ENCODE data around the gene ACY1. TPM values are rescaled to one million over a fixed set of nuclear protein-coding genes. Genes with fewer than 3 reads are reported as not detected.

The ACY1 gene
- total RNA-seq, 2 donors from 2014 or later: 31.1 to 40.2 TPM

DNA sequence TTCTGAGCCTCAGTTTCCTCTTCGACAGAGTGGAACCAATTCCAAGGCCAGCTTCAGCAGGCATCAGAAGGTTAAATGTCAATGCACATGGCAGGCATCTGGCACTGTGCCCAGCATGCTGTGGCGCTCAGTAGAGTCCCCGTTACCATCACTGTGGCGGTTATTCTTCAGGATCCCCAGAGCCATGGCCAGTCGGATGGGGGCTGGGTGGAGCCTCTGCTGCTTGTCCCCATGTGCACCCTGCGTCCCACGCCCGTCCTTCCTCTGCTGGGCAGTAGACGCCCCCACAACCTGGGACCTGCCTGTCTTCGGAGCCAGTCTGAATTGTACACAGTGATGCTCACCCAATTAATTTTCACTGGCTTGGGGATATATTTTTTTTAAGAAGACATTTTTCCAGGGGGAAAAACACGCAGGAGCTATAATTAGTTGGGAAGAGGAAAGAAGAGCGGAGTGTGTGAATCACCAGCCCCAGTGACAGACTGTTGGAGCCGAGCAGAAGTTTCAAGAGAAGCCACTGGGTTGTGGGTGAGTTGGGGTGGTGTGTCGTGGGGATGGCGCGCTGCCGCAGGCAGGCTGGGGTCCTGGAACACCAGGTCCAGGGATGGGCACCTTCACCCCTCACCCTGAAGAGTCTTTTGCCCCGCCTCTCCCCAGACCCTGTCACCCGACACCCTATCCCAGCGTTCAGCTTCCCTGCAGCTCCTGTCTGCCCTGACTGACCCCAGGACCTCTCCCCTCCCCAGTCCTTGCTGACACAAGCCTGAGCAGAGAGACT lies 39.2 kb downstream of the ACY1 start:
- ATAC-seq (no peak), DNase-seq (no peak)
- H3K9me3 ChIP-seq: no peaks in the 10 kb centered on the region
- H3K4me1 ChIP-seq: no peaks in the 10 kb centered on the region
- 67 to 77% methylated on average over 15 to 20 of the region's 20 CpGs for WGBS, 2 donors
- no peaks in the 10 kb centered on the region for H3K27me3 ChIP-seq
- no peak for TF ChIP-seq POLR2A (IDR thresholded peaks at IDR 0.05)
- TF ChIP-seq, protein P1, sequence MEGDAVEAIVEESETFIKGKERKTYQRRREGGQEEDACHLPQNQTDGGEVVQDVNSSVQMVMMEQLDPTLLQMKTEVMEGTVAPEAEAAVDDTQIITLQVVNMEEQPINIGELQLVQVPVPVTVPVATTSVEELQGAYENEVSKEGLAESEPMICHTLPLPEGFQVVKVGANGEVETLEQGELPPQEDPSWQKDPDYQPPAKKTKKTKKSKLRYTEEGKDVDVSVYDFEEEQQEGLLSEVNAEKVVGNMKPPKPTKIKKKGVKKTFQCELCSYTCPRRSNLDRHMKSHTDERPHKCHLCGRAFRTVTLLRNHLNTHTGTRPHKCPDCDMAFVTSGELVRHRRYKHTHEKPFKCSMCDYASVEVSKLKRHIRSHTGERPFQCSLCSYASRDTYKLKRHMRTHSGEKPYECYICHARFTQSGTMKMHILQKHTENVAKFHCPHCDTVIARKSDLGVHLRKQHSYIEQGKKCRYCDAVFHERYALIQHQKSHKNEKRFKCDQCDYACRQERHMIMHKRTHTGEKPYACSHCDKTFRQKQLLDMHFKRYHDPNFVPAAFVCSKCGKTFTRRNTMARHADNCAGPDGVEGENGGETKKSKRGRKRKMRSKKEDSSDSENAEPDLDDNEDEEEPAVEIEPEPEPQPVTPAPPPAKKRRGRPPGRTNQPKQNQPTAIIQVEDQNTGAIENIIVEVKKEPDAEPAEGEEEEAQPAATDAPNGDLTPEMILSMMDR (IDR thresholded peaks at IDR 0.05): no peak
- no peak overlapping the region for H3K4me3 ChIP-seq
- no peak overlapping the region for H3K27ac ChIP-seq
- intact Hi-C loops (cut with DNase I): no loop called here
- no peaks in the 10 kb centered on the region for H3K36me3 ChIP-seq (replicated peaks in 1 of 2; ENCODE audit: insufficient read depth in 1 of 2, low read depth in 2 of 2)

DNA sequence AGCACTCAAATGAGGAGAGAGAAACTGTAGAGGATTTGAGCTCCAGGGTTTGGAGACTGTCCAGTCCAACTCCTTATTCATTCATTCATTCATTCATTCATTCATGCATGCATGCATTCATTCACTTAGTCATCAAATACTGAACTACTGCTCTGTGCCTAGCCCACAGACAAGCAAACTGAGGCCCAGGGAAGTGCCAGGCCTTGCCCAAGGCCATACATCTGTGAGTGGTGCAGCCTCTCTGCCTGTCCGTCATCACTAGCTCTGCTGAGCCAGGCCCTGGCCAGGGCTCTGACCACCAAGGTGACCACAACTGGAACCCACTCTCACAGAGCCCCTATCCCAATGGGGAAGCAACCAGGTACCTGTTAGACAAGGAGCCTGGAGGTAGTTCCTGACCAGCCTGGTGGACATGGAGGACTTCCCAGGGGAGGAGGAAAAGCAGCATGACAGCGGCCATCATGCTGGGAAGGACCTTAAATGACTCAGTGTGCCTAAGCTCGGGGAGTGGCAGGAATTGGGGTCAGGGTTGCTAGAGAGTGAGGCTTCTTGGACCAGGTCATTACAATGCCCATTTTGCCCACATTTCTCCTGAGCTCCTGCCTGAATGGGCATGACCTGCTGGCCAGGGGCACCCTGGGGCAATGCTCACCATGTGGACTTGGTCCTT lies 39.9 kb downstream of the ACY1 start:
- ATAC-seq (no peak), DNase-seq (no peak)
- Histone ChIP-seq H3K27me3 (no peaks in the 10 kb centered on the region), H3K27ac (no peak overlapping the region), H3K9me3 (no peaks in the 10 kb centered on the region), H3K4me3 (no peak overlapping the region), H3K36me3 (replicated peaks in 1 of 2; ENCODE audit: insufficient read depth in 1 of 2, low read depth in 2 of 2) (no peaks in the 10 kb centered on the region), H3K4me1 (no peaks in the 10 kb centered on the region)
- 92% methylated on average over 3 of the region's 3 CpGs; no CpG with 5 or more reads in 1 of the 2 donors for WGBS, 2 donors
- TF ChIP-seq, protein P1 (IDR thresholded peaks at IDR 0.05): no peak
- no peak for TF ChIP-seq POLR2A (IDR thresholded peaks at IDR 0.05)
- intact Hi-C loops (cut with DNase I): no loop called here

DNA sequence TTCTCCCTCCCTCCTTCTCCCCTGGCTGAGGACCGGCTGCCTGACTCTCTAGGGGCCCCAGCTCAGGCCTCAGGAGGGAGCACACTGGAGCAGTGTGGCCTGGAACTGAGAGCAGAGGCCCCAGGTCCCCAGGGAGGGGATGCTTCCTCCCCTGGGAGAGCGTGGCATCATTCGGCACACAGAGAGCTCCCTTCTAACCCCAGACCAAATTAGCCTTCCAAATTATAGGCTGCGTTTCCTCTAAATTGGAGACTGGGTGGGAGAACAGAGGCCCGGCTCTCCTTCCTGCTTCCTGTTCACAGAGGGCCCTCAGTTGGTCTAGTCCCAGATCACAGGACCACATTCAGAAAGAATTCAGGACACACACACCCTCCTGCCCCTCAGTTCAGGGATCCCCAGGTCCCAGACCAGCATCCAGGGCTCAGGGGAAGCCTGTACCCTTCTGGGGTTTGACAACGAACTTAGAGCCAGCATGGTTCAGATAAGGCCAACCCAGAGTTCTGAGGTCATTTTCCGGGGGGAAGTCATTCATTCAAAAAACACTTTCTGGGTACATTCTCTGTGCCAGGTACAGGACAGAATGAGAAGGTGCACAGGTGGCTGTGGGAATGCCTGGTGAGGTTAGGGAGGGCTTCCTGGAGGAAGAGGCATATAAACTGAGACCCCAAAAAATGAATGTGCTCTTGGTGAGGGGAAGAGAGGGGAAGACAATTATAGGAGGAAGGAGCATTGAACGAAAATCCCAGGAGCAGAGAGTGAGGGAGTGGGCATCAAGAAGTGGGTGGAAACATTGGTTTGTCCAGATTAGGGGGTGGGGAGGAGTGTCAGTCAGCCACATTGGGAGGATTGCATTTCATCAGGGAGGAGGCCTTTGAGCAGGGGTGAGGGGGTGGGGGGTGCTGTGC lies 40.8 kb downstream of the ACY1 start:
- Histone ChIP-seq H3K27me3 (no peaks in the 10 kb centered on the region), H3K4me3 (no peak overlapping the region), H3K36me3 (replicated peaks in 1 of 2; ENCODE audit: insufficient read depth in 1 of 2, low read depth in 2 of 2) (no peaks in the 10 kb centered on the region), H3K4me1 (no peaks in the 10 kb centered on the region), H3K9me3 (no peaks in the 10 kb centered on the region), H3K27ac (no peak overlapping the region)
- DNase-seq (no peak), ATAC-seq (no peak)
- intact Hi-C loops (cut with DNase I): no loop called here
- no peak for TF ChIP-seq POLR2A (IDR thresholded peaks at IDR 0.05)
- TF ChIP-seq, protein P1 (IDR thresholded peaks at IDR 0.05): no peak
- WGBS, 2 donors: 70 to 73% methylated on average over 5 to 7 of the region's 8 CpGs

DNA sequence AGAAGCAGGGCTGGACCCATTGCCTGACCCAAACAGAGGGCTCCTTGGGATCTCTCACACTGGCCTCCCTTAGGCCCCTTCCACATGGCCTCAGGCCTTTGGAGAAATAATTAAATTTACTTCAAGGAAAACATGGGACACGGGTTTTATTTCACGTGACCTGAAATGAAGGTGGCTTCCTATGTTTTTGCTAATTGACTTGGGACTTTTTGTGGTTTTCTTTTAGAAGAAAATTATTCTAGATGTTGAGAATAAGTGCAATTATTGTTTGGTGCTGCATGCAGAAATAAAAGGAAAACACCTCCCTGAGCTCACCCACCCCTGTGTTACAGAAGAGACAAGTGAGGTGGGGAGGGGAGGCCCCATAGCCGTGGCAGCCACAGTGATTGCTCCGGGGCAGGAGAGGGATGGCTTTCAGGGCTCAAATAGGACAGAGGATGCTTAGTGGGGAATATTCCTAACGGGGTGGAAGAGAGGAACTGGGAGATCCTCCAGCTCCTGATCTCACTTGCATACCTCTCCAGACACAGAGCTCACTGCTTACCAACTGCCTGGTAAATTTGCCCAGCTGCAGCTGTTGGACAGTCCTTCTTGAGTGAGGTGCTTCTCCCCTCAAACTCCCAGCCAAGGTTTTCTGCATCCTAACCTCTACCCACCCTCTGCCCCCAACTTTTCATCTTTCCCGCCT lies 41.6 kb downstream of the ACY1 start:
- intact Hi-C loops (cut with DNase I): no loop called here
- no peak for DNase-seq
- no peak overlapping the region for H3K27ac ChIP-seq
- no peak for ATAC-seq
- no peak overlapping the region for H3K4me3 ChIP-seq
- TF ChIP-seq POLR2A (IDR thresholded peaks at IDR 0.05): no peak
- TF ChIP-seq, protein P1 (IDR thresholded peaks at IDR 0.05): no peak
- H3K9me3 ChIP-seq: no peaks in the 10 kb centered on the region
- no peaks in the 10 kb centered on the region for H3K4me1 ChIP-seq
- 81 to 91% methylated on average over 6 of the region's 6 CpGs for WGBS, 2 donors
- no peaks in the 10 kb centered on the region for H3K36me3 ChIP-seq (replicated peaks in 1 of 2; ENCODE audit: insufficient read depth in 1 of 2, low read depth in 2 of 2)
- H3K27me3 ChIP-seq: no peaks in the 10 kb centered on the region

All from body of pancreas (tissue), 4 donors.